ENCODE measurements around the gene TAF10. TPM values are rescaled to one million over a fixed set of nuclear protein-coding genes. Genes with fewer than 3 reads are reported as not detected.

TAF10 gene
- total RNA-seq = 100 to 1,000 TPM in 4 of 5 donors, 10 to 100 TPM in 1; 15.8 to 234 (median 163) TPM
- polyA plus RNA-seq = 100 to 1,000 TPM; 115 to 160 (median 154) TPM
- long read RNA-seq, donor 1, full-length matches to known transcripts = 25 of 25 reads
- long read RNA-seq, donor 1, partial matches to known transcripts = 0 of 25 reads
- long read RNA-seq, donor 1, other reads (novel, unspliced or antisense) = 0 of 25 reads
- long read RNA-seq, donor 2, full-length matches to known transcripts = 24 of 29 reads
- long read RNA-seq, donor 2, partial matches to known transcripts = 5 of 29 reads
- long read RNA-seq, donor 2, other reads (novel, unspliced or antisense) = 0 of 29 reads
- long read RNA-seq, donor 3, transcript TAF10-201 (5 exons, 1,215 nt) = major isoform, 24 of 31 reads
- long read RNA-seq, donor 3, partial matches to known transcripts = 5 of 31 reads
- long read RNA-seq, donor 3, other reads (novel, unspliced or antisense) = 0 of 31 reads
- long read RNA-seq, donor 4, partial matches to known transcripts = 16 of 29 reads
- long read RNA-seq, donor 4, other reads (novel, unspliced or antisense) = 9 of 29 reads
- long read RNA-seq, donor 5, transcript TAF10-201 (5 exons, 1,215 nt) = major isoform, 33 of 35 reads
- long read RNA-seq, donor 5, partial matches to known transcripts = 0 of 35 reads
- long read RNA-seq, donor 5, other reads (novel, unspliced or antisense) = 0 of 35 reads
- long read RNA-seq, donor 6, full-length matches to known transcripts = 74 of 87 reads
- long read RNA-seq, donor 6, partial matches to known transcripts = 13 of 87 reads
- long read RNA-seq, donor 6, other reads (novel, unspliced or antisense) = 0 of 87 reads
- long read RNA-seq, donor 7, full-length matches to known transcripts = 48 of 55 reads
- long read RNA-seq, donor 7, partial matches to known transcripts = 7 of 55 reads
- long read RNA-seq, donor 7, other reads (novel, unspliced or antisense) = 0 of 55 reads
- long read RNA-seq, donor 8, transcript TAF10-201 (5 exons, 1,215 nt) = major isoform, 29 of 29 reads
- long read RNA-seq, donor 8, partial matches to known transcripts = 0 of 29 reads
- long read RNA-seq, donor 8, other reads (novel, unspliced or antisense) = 0 of 29 reads
- long read RNA-seq, donor 9, full-length matches to known transcripts = 16 of 31 reads
- long read RNA-seq, donor 9, partial matches to known transcripts = 15 of 31 reads
- long read RNA-seq, donor 9, other reads (novel, unspliced or antisense) = 0 of 31 reads
- long read RNA-seq, donor 10, full-length matches to known transcripts = 20 of 20 reads
- long read RNA-seq, donor 10, partial matches to known transcripts = 0 of 20 reads
- long read RNA-seq, donor 10, other reads (novel, unspliced or antisense) = 0 of 20 reads

GRCh38 chr11:6612213-6613041, at the start of gene TAF10:
Gene TAF10 (minus strand): TSS chr11:6612216. CDS start chr11:6612189, 27 bp downstream.
- H3K4me1 ChIP-seq = peaks cover 36 to 64% (median 49%) of the 10 kb centered on the region in 4 donors
- peaks cover 53 to 73% (median 67%) of the 10 kb centered on the region in 4 donors for H3K36me3 ChIP-seq
- intact Hi-C loops (cut with DNase I; ENCODE audit: low total_unique reads) = no loop called here
- WGBS, 5 donors = 0 to 1% (median 0%) methylated on average over 24 to 51 of the region's 51 CpGs
- peak; percentile 98 to 99 for DNase-seq
- no peaks in the 10 kb centered on the region for H3K27me3 ChIP-seq
- TF ChIP-seq EP300 (IDR thresholded peaks at IDR 0.05) = no peak
- peak; percentile 94 to 99 (median 99) for TF ChIP-seq POLR2AphosphoS5 (IDR thresholded peaks at IDR 0.05)
- TF ChIP-seq POLR2A (IDR thresholded peaks at IDR 0.05) = peak in 2 of 4 donors; percentile 87 to 92
- TF ChIP-seq CTCF (IDR thresholded peaks at IDR 0.05) = peak in 5 of 7 experiments; percentile 17 to 71 (median 42)
- H3K27ac ChIP-seq = peak within 1 kb of the TSS; percentile 97 to 100 (median 99)
- H3K9me3 ChIP-seq = no peaks in the 10 kb centered on the region
- H3K4me3 ChIP-seq = peak within 1 kb of the TSS; percentile 84 to 89 (median 86)

- Histone ChIP-seq H3K27ac (no peak overlapping the region), H3K4me3 (no peak overlapping the region), H3K9me3 (no peaks in the 10 kb centered on the region), H3K27me3 (peaks cover 0 to 14% (median 7%) of the 10 kb centered on the region in 3 donors), H3K36me3 (no peaks in the 10 kb centered on the region), H3K4me1 (peaks cover 0 to 15% (median 6%) of the 10 kb centered on the region in 4 donors)
- intact Hi-C loops (cut with DNase I; ENCODE audit: low total_unique reads) = no loop called here
- TF ChIP-seq POLR2A (IDR thresholded peaks at IDR 0.05) = no peak
- no peak for DNase-seq
- WGBS, 5 donors = 78 to 91% (median 85%) methylated on average over 3 of the region's 3 CpGs
Observed at GRCh38 chr11:6660712-6661111, 48.7 kb upstream of the TAF10 start.

GRCh38 chr11:6658647-6659046, 46.6 kb upstream of the TAF10 start:
- no peak for DNase-seq
- Histone ChIP-seq H3K4me1 (peaks cover 0 to 29% (median 14%) of the 10 kb centered on the region in 4 donors), H3K27me3 (peaks cover 0 to 25% (median 12%) of the 10 kb centered on the region in 3 donors), H3K36me3 (no peaks in the 10 kb centered on the region), H3K9me3 (no peaks in the 10 kb centered on the region), H3K27ac (no peak overlapping the region), H3K4me3 (no peak overlapping the region)
- TF ChIP-seq POLR2AphosphoS5 (IDR thresholded peaks at IDR 0.05) (no peak), POLR2A (IDR thresholded peaks at IDR 0.05) (no peak), CTCF (IDR thresholded peaks at IDR 0.05) (no peak), EP300 (IDR thresholded peaks at IDR 0.05) (no peak)
- intact Hi-C loops (cut with DNase I; ENCODE audit: low total_unique reads) = no loop called here

- H3K36me3 ChIP-seq = no peaks in the 10 kb centered on the region
- intact Hi-C loops (cut with DNase I; ENCODE audit: low total_unique reads) = no loop called here
- no peak for DNase-seq
- 28 to 57% (median 49%) methylated on average over 1 of the region's 1 CpG for WGBS, 5 donors
- TF ChIP-seq EP300 (IDR thresholded peaks at IDR 0.05) (no peak), CTCF (IDR thresholded peaks at IDR 0.05) (no peak), POLR2A (IDR thresholded peaks at IDR 0.05) (no peak), POLR2AphosphoS5 (IDR thresholded peaks at IDR 0.05) (no peak)
- H3K4me1 ChIP-seq = peaks cover 0 to 33% (median 14%) of the 10 kb centered on the region in 4 donors
- peaks cover 0 to 25% (median 12%) of the 10 kb centered on the region in 3 donors for H3K27me3 ChIP-seq
- no peak overlapping the region for H3K27ac ChIP-seq
- no peaks in the 10 kb centered on the region for H3K9me3 ChIP-seq
- H3K4me3 ChIP-seq = no peak overlapping the region
Observed at GRCh38 chr11:6657346-6657745, 45.3 kb upstream of the TAF10 start.

Data from stomach (tissue), 19 donors.